Activated B cell treated with CpG ODN at 0.5 μM for 24 hours (primary cell): ENCODE results near the gene CLCN1. TPM values are rescaled to one million over a fixed set of nuclear protein-coding genes. Genes with fewer than 3 reads are reported as not detected.
A peak's percentile ranks its signal among the peaks of the same experiment; 100 is the strongest.

Experiments used
- ATAC-seq: fragments of 200-7000 bp; cut with Tn5 transposase; one replicate; pipeline ENCODE4 v1.10.0; 2021; ENCODE audit warnings: low read depth, mild to moderate bottlenecking, moderate library complexity
- CTCF ChIA-PET: fragments of 350-600 bp; sonication (Branson Sonifier 250); formaldehyde crosslinking; loops from one replicate; lab custom pipeline; 2021; ENCODE audit warnings: antibody characterized with exemption; lab: Charles Lee
- POLR2A ChIA-PET: fragments of 350-600 bp; sonication (Branson Sonifier 250); formaldehyde crosslinking; loops from one replicate; lab custom pipeline; 2021; ENCODE audit warnings: antibody characterized with exemption; lab: Charles Lee
- DNase-seq: peaks from one replicate; pipeline ENCODE4 v3.0.0; 2022
- H3K27ac Mint-ChIP-seq: one replicate; pipeline ENCODE4 v1.8.0; 2020; ENCODE audit warnings: mixed read lengths
- H3K27me3 Mint-ChIP-seq: one replicate; pipeline ENCODE4 v1.8.0; 2021; ENCODE audit warnings: mixed read lengths
- H3K36me3 Mint-ChIP-seq: one replicate; pipeline ENCODE4 v1.8.0; 2021; ENCODE audit warnings: low read depth, mixed read lengths
- H3K4me1 Mint-ChIP-seq: one replicate; pipeline ENCODE4 v1.8.0; 2021; ENCODE audit warnings: mixed read lengths
- H3K4me3 Mint-ChIP-seq: one replicate; pipeline ENCODE4 v1.8.0; 2020; ENCODE audit warnings: mild to moderate bottlenecking, mixed read lengths
- H3K9me3 Mint-ChIP-seq: one replicate; pipeline ENCODE4 v1.8.0; 2020; ENCODE audit warnings: mixed read lengths
- intact Hi-C: fragments of 100-400 bp; cut with micrococcal nuclease; formaldehyde crosslinking; loops from one replicate; pipeline ENCODE4 v1.15.1; 2024
- total RNA-seq: library from RNA; stranded (reverse); gene quantifications from 2 replicates; pipeline ENCODE4 v1.2.3, GENCODE V29; 2022
- TF ChIP-seq, protein P1 (sequence below): fragments of 200-600 bp; IDR thresholded peaks from one replicate; pipeline ENCODE4 v1.8.0; 2022; ENCODE audit warnings: antibody characterized with exemption, mild to moderate bottlenecking

The CLCN1 gene
- total RNA-seq, 1 donor from 2014 or later = not detected

DNA sequence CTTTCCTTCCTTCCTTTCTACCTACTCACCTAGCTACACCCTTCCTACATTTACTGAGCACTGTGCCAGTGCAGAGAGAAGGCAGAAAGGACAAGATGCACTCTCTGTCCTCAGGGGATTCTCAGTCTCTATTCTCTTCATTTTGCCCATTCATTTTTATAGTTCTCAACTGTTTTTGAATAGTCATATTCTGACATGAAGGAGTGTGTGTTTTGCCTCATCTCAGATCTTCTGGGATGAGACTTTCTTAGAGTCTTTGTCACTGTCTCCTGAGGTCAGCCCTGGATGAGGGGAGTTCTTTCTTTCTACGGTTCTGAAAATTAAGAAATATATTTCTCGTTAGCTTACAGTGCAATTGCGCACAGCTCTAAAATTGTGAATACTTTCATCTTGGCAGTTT is 21.3 kb downstream of the CLCN1 start:
- TF ChIP-seq, protein P1, sequence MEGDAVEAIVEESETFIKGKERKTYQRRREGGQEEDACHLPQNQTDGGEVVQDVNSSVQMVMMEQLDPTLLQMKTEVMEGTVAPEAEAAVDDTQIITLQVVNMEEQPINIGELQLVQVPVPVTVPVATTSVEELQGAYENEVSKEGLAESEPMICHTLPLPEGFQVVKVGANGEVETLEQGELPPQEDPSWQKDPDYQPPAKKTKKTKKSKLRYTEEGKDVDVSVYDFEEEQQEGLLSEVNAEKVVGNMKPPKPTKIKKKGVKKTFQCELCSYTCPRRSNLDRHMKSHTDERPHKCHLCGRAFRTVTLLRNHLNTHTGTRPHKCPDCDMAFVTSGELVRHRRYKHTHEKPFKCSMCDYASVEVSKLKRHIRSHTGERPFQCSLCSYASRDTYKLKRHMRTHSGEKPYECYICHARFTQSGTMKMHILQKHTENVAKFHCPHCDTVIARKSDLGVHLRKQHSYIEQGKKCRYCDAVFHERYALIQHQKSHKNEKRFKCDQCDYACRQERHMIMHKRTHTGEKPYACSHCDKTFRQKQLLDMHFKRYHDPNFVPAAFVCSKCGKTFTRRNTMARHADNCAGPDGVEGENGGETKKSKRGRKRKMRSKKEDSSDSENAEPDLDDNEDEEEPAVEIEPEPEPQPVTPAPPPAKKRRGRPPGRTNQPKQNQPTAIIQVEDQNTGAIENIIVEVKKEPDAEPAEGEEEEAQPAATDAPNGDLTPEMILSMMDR = no peak
- no peak overlapping the region for H3K4me3 Mint-ChIP-seq
- H3K36me3 Mint-ChIP-seq = no peaks in the 10 kb centered on the region
- DNase-seq = no peak
- no peak for ATAC-seq
- intact Hi-C loops = no loop called here
- ChIA-PET POLR2A (no interaction called here), CTCF (no interaction called here)
- H3K27me3 Mint-ChIP-seq = peaks cover 20% of the 10 kb centered on the region
- H3K9me3 Mint-ChIP-seq = no peaks in the 10 kb centered on the region
- no peak overlapping the region for H3K27ac Mint-ChIP-seq
- no peaks in the 10 kb centered on the region for H3K4me1 Mint-ChIP-seq

DNA sequence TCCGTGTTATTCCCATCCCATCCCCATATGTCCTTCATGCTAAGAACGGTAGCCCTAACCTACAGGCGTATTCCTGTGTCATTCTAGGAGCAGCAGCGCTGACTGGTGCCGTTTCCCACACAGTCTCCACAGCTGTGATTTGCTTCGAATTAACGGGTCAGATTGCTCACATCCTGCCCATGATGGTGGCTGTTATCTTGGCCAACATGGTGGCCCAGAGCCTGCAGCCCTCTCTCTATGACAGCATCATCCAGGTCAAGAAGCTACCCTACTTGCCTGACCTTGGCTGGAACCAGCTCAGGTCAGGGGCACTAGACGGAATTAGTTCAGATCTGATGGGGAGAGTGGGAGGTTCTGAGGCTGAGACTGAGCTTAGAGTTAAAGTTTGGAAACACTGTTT is 25.9 kb downstream of the CLCN1 start:
- Mint-ChIP-seq H3K4me1 (peaks cover 6% of the 10 kb centered on the region), H3K36me3 (no peaks in the 10 kb centered on the region), H3K27ac (no peak overlapping the region), H3K4me3 (no peak overlapping the region), H3K9me3 (no peaks in the 10 kb centered on the region), H3K27me3 (peaks cover 23% of the 10 kb centered on the region)
- intact Hi-C loops = no loop called here
- POLR2A ChIA-PET = no interaction called here
- TF ChIP-seq, protein P1 = no peak
- CTCF ChIA-PET = no interaction called here
- ATAC-seq (no peak), DNase-seq (no peak)

DNA sequence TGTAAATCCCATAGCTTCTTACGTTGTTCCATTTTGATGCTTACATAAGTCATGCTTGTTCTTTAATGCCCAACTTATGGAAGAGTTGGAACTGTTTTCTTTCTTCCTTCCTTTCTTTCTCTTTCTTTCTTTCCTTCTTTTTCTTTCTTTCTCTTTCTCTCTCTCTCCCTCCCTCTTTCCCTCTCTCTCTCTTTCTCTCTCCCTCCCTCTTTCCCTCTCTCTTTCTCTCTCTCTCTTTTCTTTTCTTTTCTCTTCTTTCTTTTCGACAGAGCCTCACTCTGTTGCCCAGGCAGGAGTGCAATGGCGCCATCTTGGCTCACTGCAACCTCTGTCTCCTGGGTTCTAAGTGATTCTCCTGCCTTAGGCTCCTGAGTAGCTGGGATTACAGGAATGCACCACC is 27.7 kb downstream of the CLCN1 start:
- Mint-ChIP-seq H3K27ac (no peak overlapping the region), H3K4me1 (peaks cover 6% of the 10 kb centered on the region), H3K27me3 (peaks cover 23% of the 10 kb centered on the region), H3K4me3 (no peak overlapping the region), H3K36me3 (no peaks in the 10 kb centered on the region), H3K9me3 (no peaks in the 10 kb centered on the region)
- intact Hi-C loops = no loop called here
- ChIA-PET POLR2A (interaction anchor here (0.6 kb wide), 1 partner anchor 1492 kb away, joined by 5 read pairs; the partner anchor contains the start of gene TPK1), CTCF (interaction anchor here (1.3 kb wide), 1 partner anchor 44 kb away, joined by 4 read pairs; no protein-coding TSS in a partner anchor)
- ATAC-seq (no peak), DNase-seq (no peak)
- TF ChIP-seq, protein P1 = no peak

DNA sequence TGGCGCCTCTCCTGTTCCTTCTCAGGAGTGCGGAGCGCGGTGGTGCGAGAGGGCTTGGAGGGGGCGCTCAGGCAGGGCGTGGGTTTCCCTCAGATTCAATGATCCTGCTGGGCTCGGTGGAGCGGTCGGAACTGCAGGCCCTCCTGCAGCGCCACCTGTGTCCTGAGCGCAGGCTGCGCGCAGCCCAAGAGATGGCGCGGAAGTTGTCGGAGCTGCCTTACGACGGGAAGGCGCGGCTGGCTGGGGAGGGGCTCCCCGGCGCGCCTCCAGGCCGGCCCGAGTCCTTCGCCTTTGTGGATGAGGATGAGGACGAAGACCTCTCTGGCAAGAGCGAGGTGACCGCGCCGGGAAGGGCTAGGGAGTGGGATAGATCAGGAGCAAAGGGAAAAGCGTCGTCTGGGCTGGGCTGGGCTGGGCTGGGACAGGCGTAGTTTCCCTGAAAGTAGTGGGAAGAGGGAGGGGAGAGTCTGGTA is 29.6 kb downstream of the CLCN1 start:
- POLR2A ChIA-PET = no interaction called here
- CTCF ChIA-PET = interaction anchor here (1.0 to 1.3 kb wide), 2 partner anchors 72 to 105 kb away, joined by 3 to 5 read pairs; no protein-coding TSS in a partner anchor

DNA sequence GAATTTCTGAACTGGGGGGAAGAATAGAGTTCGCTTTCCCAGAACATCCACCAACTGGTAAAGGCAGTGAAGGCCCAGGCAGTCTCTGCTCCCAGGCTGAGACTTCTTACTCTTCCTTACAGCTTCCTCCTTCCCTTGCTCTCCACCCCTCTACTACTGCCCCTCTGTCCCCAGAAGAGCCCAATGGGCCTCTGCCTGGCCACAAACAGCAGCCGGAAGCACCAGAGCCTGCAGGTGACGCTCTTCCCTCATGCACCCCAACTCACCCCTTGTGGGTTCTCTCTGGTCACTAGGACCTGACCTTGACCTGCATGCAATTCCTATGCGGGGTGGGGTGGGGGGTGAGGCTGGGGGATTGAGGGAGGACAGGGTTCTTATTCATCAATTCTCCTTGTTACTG is 30.1 kb downstream of the CLCN1 start:
- CTCF ChIA-PET = interaction anchor here (1.0 to 1.3 kb wide), 2 partner anchors 72 to 105 kb away, joined by 3 to 5 read pairs; no protein-coding TSS in a partner anchor
- POLR2A ChIA-PET = interaction anchor here (0.6 kb wide), 1 partner anchor 1668 kb away, joined by 4 read pairs; no protein-coding TSS in a partner anchor
- Mint-ChIP-seq H3K36me3 (no peaks in the 10 kb centered on the region), H3K27me3 (peaks cover 27% of the 10 kb centered on the region), H3K27ac (no peak overlapping the region), H3K9me3 (no peaks in the 10 kb centered on the region), H3K4me3 (no peak overlapping the region), H3K4me1 (peaks cover 6% of the 10 kb centered on the region)
- TF ChIP-seq, protein P1 = no peak
- ATAC-seq (no peak), DNase-seq (no peak)
- intact Hi-C loops = loop anchor here (5.0 kb wide), 2 partner anchors 36 to 39 kb away; partner anchors contain the start of gene ZYX

More for the DNA sequence above, 29.6 kb downstream of the CLCN1 start:
- Mint-ChIP-seq H3K4me3 (peak overlapping the region; percentile 64), H3K4me1 (peaks cover 6% of the 10 kb centered on the region), H3K36me3 (no peaks in the 10 kb centered on the region), H3K27ac (no peak overlapping the region), H3K9me3 (no peaks in the 10 kb centered on the region), H3K27me3 (peaks cover 27% of the 10 kb centered on the region)
- intact Hi-C loops = loop anchor here (1.0 to 5.0 kb wide), 3 partner anchors 37 to 57 kb away; partner anchors contain the start of genes CASP2 and ZYX
- TF ChIP-seq, protein P1 = no peak
- ATAC-seq (peak; percentile 91), DNase-seq (no peak)
